ENCODE measurements around the gene WDR38. TPM values are rescaled to one million over a fixed set of nuclear protein-coding genes. Genes with fewer than 3 reads are reported as not detected.

The WDR38 gene, protein sequence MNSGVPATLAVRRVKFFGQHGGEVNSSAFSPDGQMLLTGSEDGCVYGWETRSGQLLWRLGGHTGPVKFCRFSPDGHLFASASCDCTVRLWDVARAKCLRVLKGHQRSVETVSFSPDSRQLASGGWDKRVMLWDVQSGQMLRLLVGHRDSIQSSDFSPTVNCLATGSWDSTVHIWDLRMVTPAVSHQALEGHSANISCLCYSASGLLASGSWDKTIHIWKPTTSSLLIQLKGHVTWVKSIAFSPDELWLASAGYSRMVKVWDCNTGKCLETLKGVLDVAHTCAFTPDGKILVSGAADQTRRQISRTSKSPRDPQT
- total RNA-seq (ENCODE audit: low replicate concordance): not detected in 2 replicates

DNA sequence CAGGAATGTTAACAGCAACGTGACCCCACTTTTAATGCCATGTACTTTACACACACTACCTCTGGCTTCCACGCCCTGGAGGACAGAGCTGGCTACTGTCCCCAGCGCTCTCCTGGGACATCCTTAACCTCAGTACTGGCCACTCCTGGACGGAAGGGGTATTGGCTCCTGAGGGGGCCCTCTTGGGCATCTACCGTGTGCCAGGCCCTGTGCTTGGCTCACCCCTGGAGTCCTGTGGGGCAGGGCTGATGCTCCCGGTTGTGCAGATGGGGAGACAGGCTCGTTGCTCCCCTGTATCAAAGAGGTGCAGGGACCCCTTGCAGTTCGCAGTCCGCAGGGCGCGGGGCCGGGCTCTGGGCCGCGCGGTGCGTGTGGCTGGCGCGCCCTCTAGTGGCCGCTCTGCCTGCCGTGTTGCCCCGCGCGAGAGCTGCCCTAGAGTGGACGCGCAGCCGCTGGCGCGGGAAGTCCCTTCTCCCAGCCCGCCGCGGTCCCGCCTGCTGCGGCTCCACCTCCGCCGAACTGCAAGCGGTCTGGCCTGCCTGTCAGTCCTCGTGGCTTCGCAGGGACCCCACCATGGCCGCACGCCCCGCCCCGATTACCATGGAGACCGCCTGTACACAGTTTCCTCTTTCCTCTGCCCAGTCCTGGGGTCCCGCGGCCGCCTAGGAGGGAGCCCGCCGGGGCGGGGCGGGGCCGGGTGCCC is at the start of gene WDR38:
TSS of gene WDR38 (plus strand) at position 632 of the 703 bp plus-strand sequence. CDS start 72 bp downstream, outside the sequence.
- DNase-seq (ENCODE audit: low spot score): peak; percentile 89
- Histone ChIP-seq H2AFZ (replicated peaks) (peak within 1 kb of the TSS; percentile 92), H4K20me1 (ENCODE audit: low read depth) (peaks cover 24% of the 10 kb centered on the region), H3K9me3 (ENCODE audit: low read depth) (no peaks in the 10 kb centered on the region), H3K4me3 (peak within 1 kb of the TSS; percentile 55), H3K27me3 (no peaks in the 10 kb centered on the region), H3K9ac (no peak within 1 kb of the TSS), H3K4me2 (peak within 1 kb of the TSS; percentile 77), H3K36me3 (no peaks in the 10 kb centered on the region), H3F3A (ENCODE audit: low read depth) (peaks cover 31% of the 10 kb centered on the region), H3K4me1 (no peaks in the 10 kb centered on the region), H3K27ac (no peak within 1 kb of the TSS), H3K79me2 (ENCODE audit: low read depth) (peaks cover under 1% of the 10 kb centered on the region)
- peaks cover 4% of the 10 kb centered on the region for H3K27me3 Mint-ChIP-seq (ENCODE audit: insufficient read depth, low read depth)
- no peaks in the 10 kb centered on the region for H3K9me3 Mint-ChIP-seq
- peaks cover 17% of the 10 kb centered on the region for H3K4me1 Mint-ChIP-seq
- TF ChIP-seq CTCF (IDR thresholded peaks at IDR 0.05) (peak; percentile 99), EZH2 (IDR thresholded peaks at IDR 0.05) (no peak)
- H3K36me3 Mint-ChIP-seq: peaks cover 2% of the 10 kb centered on the region
- H3K4me3 Mint-ChIP-seq: peak within 1 kb of the TSS; percentile 80
- H3K27ac Mint-ChIP-seq: peak within 1 kb of the TSS; percentile 30

DNA sequence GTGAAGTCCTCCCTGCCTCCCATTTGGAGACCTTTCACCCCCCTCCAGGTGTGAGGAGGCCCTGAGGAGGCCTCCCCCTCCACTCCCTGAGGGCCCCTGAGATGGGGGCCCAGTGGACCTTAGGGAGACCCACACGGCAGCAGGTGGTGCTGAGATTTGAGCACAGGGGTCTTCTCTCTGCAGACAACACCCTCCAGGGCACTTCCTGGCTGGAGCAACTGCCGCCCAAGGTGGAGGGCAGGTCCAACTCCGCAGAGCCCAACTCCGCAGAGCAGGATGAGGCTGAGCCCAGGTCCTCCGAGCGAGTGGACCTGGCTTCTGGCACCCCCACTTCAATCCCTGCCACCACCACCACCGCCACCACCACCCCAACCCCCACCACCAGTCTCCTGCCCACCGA is 49.3 kb upstream of the WDR38 start:
- H3K79me2 ChIP-seq (ENCODE audit: low read depth): no peaks in the 10 kb centered on the region
- Mint-ChIP-seq H3K4me1 (peaks cover 7% of the 10 kb centered on the region), H3K36me3 (no peaks in the 10 kb centered on the region), H3K9me3 (no peaks in the 10 kb centered on the region), H3K4me3 (no peak overlapping the region), H3K27me3 (ENCODE audit: insufficient read depth, low read depth) (peaks cover 14% of the 10 kb centered on the region), H3K27ac (no peak overlapping the region)
- DNase-seq (ENCODE audit: low spot score): no peak
- no peak overlapping the region for H3K27ac ChIP-seq
- no peaks in the 10 kb centered on the region for H3K9me3 ChIP-seq (ENCODE audit: low read depth)
- H3K9ac ChIP-seq: no peak overlapping the region
- H3F3A ChIP-seq (ENCODE audit: low read depth): no peaks in the 10 kb centered on the region
- no peaks in the 10 kb centered on the region for H3K36me3 ChIP-seq
- no peak overlapping the region for H3K4me3 ChIP-seq
- no peaks in the 10 kb centered on the region for H3K27me3 ChIP-seq
- no peak overlapping the region for H3K4me2 ChIP-seq
- no peak for TF ChIP-seq EZH2 (IDR thresholded peaks at IDR 0.05)
- TF ChIP-seq CTCF (IDR thresholded peaks at IDR 0.05): no peak
- TF ChIP-seq EZH2phosphoT487 (IDR thresholded peaks at IDR 0.05): no peak
- no peak overlapping the region for H2AFZ ChIP-seq (replicated peaks)
- H4K20me1 ChIP-seq (ENCODE audit: low read depth): no peaks in the 10 kb centered on the region
- no peaks in the 10 kb centered on the region for H3K4me1 ChIP-seq

DNA sequence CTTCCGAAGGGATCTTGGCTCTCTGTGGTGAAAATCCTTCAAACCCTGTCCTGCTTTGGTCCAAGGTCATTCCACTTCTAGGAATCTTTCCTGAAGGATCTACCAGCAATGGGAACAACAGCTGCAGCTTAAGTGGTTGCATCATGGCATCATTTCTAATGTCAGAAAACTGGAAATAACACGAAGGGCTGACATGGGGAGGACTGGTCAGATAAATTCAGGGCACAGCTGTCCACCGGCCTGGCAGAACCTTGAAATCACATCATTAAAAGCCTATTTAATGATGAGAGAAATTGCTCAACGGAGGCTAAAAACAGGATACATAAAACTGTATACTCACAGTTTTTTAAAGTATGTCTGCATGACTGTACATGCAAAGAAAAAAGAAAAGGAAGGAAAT is 48.1 kb upstream of the WDR38 start:
- H3K9me3 ChIP-seq (ENCODE audit: low read depth): no peaks in the 10 kb centered on the region
- Mint-ChIP-seq H3K36me3 (no peaks in the 10 kb centered on the region), H3K27me3 (ENCODE audit: insufficient read depth, low read depth) (peaks cover 14% of the 10 kb centered on the region), H3K4me3 (no peak overlapping the region), H3K27ac (no peak overlapping the region), H3K4me1 (peaks cover 15% of the 10 kb centered on the region), H3K9me3 (no peaks in the 10 kb centered on the region)
- H3K4me3 ChIP-seq: no peak overlapping the region
- no peaks in the 10 kb centered on the region for H3K4me1 ChIP-seq
- H4K20me1 ChIP-seq (ENCODE audit: low read depth): no peaks in the 10 kb centered on the region
- no peak for DNase-seq (ENCODE audit: low spot score)
- no peaks in the 10 kb centered on the region for H3F3A ChIP-seq (ENCODE audit: low read depth)
- no peaks in the 10 kb centered on the region for H3K79me2 ChIP-seq (ENCODE audit: low read depth)
- no peak overlapping the region for H3K4me2 ChIP-seq
- TF ChIP-seq EZH2 (IDR thresholded peaks at IDR 0.05) (no peak), EZH2phosphoT487 (IDR thresholded peaks at IDR 0.05) (no peak), CTCF (IDR thresholded peaks at IDR 0.05) (no peak)
- no peak overlapping the region for H2AFZ ChIP-seq (replicated peaks)
- no peaks in the 10 kb centered on the region for H3K27me3 ChIP-seq
- no peak overlapping the region for H3K27ac ChIP-seq
- no peak overlapping the region for H3K9ac ChIP-seq
- no peaks in the 10 kb centered on the region for H3K36me3 ChIP-seq
